Neural cell (in vitro differentiated cells): ENCODE measurements around the gene COMT.

ENCODE experiments used
- CTCF ChIP-seq: fragments of 450-650 bp; IDR thresholded peaks from 2 replicates; pipeline ENCODE4 v1.5.1; 2014; ENCODE audit warnings: antibody characterized with exemption, mild to moderate bottlenecking, moderate library complexity; ENCODE audit not compliant: poor library complexity, severe bottlenecking
- MXI1 ChIP-seq: fragments of 450-650 bp; conservative IDR thresholded peaks from 2 replicates; pipeline ENCODE4 v1.6.1; 2014; ENCODE audit warnings: antibody characterized with exemption, mild to moderate bottlenecking; ENCODE audit not compliant: poor library complexity, severe bottlenecking
- POLR2AphosphoS5 ChIP-seq: IDR thresholded peaks from 2 replicates; pipeline ENCODE4 v1.6.1; 2012

DNA sequence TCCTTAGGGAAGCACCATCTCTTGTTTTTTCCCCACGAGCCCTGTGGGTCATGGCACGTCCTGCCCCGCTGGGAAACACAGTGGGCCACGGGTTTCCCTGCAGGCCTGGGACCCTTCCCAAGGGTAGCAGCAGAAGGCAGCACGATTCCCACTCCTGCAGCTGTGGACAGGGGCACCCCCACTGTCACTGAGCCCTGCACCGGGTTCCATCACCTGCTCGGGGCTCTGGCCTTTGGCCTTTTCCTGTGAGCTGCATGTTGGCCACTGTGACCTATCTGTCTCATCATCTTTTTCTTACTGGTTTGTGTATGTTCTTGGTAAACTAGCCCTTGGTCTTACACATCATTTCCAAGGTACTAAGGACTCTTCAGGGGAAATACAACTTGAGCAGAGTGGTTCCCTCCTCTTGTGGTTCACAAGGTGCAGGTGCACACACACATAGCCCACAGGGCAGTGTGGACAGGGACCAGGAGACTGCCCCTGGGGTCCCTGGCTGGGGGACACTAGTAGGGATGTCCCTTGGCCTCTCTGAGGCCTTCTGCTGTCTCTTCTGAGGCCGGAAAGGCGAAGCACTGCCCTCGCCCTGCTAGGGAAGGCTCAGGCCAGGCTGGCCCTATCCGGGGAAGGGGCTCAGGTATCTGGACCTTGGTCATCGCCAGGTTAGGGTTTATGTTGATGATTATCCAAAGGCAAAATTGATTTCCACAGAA lies 19.1 kb downstream of the COMT start:
- TF ChIP-seq CTCF = no peak
- TF ChIP-seq POLR2AphosphoS5 = no peak
- TF ChIP-seq MXI1 = no peak
